NCI-H526 (cell line): Measurements from ENCODE around the gene MAT1A.

Source experiments
- DNase-seq, 2 experiments: peaks; one replicate each; lab custom pipeline; 2025; lab: John Stamatoyannopoulos, UW

The MAT1A gene

DNA sequence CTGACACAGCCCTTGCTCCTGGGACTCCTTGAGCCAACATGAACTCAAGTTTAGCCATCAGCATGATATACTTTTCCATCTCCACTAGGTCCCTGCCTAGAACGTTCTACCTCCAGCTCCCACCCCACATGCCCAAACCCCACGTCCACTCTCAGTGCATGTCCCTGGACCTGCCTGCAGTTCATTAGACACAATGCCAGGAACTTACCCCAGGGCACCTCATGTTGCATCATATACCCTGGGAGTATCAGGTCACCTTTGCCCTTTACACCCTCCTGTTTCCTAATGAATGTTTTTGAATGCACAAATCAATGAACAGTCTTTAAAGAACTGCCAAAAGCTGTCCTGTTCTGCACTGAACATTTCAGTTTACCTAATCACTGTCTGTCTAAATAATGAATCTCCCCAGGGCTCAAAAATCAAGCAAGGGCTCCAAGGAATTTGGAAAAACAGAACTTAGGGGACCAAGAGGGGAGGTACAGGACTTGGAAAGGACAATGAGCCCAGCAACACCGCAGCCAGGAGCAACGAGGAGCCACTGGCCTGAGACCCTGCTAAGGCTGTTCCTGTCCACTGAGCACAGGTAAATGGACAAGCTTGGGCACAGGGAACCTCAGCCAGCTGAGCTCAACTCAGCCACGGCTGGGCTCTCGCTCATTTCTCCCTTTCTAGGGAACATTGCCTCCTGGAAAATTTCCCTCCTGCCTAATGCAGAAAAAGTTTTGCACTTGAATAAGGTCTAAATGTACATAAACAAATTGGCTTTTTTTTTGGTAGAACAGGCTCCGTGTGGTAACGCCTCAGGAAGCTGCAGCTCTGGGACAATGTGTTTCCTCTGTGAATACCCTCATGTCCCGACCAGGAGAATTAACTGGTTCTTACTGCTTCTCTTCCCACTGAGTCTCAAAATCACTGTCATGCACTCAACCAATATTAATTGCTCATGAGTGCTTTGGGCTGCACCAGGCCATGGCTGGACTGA is 7.4 kb downstream of the MAT1A start:
- no peak for DNase-seq

DNA sequence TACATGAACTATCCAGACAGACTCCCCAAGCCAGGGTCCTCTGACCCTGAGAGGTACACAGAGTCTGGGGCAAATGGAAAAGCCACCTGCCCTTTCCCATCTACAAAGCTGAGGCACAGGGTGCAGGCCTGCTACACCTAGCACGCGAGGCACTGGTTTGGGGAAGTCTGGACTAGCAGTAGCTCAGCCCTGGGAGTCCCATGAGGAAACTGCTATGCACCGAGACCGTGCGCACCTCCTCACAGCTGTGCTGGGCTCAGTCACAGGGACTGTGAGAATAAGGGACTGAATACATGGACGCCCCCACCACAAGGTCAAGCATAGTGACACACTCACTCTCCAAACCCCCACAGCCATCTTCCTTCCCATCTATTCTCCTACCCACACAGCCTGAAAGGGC is 8.2 kb downstream of the MAT1A start:
- no peak for DNase-seq

DNA sequence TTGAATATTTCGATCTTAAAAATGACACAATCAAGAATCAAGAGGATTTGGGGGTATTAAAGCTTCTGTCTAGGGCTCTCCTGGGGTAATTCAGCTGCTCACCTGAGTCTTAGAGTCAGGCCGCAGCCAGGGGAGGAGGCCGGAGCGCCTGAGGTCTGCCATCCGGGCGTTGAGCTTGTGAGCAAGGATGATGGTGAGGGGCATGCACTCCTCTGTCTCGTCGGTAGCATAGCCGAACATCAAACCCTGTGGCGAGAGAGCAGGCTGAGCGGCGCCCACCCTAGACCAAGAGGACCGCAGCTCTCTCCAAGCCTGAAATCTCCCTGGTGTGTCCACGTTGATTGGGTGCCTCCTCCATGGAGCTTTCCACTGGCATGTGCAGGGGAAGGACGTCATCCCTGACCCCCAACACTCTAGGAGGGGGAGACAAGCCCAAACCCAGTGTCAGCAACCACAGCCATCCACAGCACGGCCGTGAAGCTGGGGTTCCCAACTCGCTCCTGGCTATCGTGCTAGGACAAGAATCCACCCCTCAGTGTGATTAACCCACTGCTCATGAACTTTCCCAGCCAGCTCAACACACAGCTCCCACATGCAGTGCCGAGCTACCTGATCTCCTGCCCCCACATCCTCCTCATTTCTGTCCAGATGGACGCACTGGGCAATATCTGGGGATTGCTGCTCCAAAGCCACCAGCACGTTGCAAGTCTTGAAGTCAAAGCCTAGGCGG is 9.2 kb downstream of the MAT1A start:
- DNase-seq = no peak

- no peak for DNase-seq
Observed at GRCh38 chr10:80279146-80279545, 10.3 kb downstream of the MAT1A start.

GRCh38 chr10:80278480-80278879 is 11.0 kb downstream of the MAT1A start:
- no peak for DNase-seq

DNA sequence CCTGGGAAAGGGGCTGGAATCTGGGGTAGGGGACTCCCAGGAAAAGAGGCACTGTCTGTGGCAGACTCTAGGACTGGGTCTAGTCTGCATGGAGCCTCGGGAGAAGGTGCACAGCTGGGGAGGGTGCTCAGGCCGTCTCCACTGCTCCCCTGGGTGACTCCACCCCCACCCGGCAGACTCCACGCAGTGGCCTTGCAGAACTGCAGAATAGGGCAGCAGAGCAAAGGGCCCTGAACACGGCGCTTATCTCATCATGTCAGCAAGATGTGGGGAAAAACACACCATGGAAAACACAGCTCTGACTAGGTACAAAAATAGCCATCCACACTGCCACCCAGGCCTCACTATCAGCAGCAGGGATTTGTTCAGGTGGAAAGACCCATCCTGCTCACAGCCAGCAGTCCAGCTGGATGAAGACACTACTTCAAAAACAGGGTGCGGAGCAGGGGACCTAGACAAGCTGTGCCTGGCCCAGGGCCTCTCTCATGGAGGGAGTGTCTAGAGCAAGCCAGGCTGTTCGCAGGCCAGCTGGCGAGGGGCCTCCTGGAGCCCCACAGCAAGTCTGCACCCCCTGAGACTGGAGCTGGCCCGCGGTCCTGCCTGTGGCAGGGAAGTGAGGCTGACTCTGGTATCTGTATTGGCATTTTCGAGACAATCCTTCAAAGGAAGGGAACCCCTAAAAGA is 11.7 kb downstream of the MAT1A start:
- no peak for DNase-seq

DNA sequence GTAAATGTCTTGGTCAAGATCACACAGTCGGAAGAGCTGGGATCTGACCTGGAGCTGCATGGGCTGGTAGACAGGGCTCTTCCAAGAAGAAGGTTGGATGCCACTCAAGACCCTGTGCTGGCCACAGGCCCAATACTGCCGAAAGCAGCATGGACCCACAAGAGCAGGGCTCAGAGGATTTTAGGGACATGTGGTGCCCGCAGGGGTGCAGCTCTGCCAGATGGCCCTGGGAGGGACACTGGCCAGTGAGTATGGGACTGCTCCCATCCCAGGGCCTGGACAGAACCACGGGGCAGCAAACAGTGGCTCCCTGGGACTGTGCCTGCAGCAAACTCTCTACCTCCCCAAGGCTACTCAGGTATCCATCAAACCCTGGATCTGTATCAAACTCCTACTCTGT is 12.4 kb downstream of the MAT1A start:
- DNase-seq = no peak

DNA sequence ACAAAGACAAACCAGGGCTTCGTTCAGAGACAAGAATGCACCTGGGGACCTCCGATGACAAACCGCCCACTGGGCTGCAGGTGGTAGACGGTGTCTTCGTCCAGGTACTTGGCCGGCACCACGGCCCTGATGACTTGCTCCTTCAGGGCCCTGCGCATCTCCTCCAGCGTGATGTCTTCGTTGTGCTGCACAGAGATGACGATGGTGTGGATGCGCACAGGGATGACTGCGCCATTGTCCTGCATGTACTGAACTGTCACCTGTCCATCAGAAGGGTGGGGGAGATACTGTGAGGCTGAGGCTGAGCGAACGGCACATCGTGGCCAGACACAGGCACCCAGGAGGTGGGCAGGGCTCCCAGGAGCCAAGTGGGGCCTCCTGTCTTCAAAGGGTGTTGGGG is 13.1 kb downstream of the MAT1A start:
- no peak for DNase-seq

DNA sequence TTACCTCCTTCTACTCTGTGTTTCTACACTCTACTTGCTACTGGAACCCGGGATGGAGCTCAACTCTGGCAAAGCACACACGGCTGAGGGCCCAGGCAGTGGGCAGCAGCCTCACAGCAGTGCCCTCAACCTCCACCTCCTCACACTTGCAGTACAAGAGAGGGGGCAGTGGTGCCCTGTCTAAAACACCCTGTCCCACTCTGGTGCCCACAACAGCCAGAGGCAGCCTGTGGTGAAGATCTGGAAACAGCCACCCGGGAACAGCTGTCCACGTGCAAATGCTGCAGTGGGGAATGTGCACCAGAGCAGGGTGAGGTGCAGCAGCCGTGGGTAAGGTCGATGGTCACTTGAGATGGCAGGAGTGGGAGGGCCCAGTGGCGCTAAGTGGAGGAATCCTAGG is 13.7 kb downstream of the MAT1A start:
- no peak for DNase-seq

DNA sequence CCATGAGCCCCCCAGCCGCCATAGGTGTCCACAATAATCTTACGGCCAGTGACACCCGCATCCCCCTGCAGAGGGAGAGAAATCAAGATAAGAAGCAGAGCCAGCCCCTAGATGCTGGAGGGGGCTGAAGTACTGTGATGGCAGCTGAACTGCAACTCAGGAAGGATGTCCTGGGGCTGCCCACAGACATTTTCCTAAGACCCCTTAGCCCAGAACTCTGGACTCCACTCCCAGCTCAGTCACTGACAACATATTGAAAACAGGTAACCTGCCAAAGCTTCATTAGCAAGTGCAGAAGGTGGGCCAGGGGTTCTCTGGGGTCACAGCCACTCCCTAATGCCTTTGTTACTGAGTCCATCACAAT is 14.3 kb downstream of the MAT1A start:
- DNase-seq = no peak

DNA sequence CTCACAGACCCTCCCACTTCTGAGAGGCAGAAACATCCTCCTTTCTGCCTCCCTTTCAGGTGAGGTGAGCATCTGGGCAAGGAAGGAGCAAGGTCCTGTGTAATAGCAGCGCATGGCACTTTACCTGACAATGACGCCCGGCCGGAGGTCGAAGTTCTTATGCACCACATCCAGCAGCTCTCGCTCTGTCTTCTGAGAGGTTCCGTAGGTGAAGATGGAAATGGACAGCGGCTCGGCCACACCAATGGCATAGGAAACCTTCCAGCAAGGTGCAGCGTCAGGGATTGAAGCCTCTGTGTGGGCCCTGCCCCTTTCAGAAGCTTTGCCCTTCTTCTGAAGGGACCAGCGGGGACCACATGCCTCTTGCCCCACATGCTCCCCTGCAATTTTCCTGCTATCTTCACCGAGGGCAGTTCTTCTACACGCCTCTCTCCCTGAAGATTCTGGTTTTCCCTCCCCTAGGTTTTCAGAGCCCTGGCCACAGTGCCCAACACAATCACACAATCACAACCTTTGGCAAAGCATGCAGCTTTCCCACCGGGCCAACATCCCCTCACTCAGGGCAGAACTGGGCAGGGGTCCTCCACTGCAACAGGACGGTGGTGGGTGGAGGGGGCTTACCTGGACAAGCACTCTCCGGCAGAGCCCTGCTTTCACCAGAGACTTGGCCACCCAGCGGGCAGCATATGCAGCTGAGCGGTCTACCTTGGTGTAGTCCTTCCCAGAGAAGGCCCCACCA is 14.9 kb downstream of the MAT1A start:
- no peak for DNase-seq

DNA sequence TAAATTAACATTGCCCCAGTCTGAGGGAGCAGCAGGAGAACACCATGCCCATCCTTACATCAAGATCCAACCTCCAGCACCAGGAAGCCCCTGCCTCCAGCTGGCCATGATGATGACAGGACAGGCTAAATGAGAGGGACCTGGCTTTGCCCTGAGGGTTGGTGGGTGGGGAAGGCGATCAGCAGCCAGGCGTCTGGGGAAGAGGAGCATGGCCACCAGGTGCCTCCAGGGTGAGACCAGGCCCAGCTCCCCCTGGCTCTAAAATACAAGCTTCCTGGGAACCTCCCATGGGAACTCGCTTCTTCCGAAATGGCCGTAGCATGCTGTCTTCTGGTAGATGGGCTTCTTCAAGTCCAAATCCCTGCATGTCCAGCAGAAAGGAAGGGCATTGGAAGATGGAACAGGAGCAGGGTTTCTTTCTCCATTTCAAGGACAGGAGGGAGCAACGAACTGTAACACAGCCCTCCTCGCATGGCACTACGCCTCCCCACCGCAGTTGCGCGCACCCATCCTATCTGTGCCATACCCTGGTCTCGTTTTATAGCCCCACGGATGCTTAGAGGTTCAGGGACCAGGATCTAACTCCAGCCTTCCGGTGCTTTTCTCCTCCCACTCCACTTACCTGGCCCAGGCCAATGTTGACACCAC is 15.8 kb downstream of the MAT1A start:
- DNase-seq = no peak

- DNase-seq = no peak
Observed at GRCh38 chr10:80272793-80273522, 16.5 kb downstream of the MAT1A start.

DNA sequence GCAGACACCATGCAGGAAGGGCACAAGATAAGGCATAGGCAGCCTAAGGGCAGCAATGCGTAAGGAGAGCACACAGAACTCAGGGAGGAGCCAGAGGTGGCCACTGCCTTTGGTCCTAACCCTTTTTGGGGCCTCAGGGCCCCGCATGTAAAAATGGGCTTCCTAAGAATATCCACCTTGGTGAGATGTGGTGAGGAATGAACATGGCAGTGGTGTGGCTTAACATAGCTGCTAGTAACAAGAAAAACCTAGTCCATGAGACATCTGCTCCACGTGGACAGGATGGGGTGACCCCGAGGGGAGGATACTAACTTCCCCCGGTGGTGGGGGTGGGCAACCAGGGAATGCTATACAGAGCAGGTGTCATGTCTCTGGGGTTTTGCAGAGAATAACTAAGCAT is 18.0 kb downstream of the MAT1A start:
- no peak for DNase-seq

DNA sequence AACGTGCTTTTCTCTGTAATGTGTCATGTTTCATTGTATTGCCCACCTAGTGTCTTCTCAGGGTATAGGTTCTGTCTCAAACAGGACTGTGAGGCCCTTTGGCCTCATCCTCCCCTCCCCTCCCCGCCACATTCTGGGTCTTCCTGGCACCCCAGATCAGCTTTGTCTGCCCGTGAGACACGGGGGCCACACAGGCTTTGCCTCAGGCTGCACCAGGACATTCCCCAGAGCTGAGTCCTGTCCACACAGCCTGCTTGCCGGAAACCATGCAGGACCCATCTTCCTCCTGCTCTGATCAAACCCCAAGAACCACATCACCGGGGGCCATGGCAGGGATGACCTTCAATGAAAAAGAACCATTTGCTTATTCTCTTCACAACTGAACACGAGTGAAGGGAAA is 18.6 kb downstream of the MAT1A start:
- DNase-seq = no peak

GRCh38 chr10:80268938-80269588 is 20.4 kb downstream of the MAT1A start:
- no peak for DNase-seq

DNA sequence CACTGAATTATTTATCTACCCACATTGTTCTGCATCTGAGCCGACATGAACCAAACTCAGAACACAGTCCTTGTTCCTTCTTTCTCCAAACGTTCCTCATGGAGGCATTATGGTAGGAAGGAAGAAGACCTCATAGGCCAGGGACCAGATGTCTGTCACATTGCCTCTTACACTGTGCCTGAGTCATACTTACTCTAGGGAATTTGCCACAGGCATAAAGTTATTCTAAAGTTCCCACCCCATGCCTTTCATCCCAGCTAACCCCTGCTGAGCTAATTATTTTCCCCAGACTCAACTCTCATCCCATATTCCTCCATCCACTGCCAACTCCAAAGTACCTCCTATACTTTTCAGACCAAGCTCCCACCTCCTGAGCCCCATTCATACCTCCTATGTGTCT is 21.2 kb downstream of the MAT1A start:
- no peak for DNase-seq

- DNase-seq = no peak
Observed at GRCh38 chr10:80266513-80266863, 23.0 kb downstream of the MAT1A start.

DNA sequence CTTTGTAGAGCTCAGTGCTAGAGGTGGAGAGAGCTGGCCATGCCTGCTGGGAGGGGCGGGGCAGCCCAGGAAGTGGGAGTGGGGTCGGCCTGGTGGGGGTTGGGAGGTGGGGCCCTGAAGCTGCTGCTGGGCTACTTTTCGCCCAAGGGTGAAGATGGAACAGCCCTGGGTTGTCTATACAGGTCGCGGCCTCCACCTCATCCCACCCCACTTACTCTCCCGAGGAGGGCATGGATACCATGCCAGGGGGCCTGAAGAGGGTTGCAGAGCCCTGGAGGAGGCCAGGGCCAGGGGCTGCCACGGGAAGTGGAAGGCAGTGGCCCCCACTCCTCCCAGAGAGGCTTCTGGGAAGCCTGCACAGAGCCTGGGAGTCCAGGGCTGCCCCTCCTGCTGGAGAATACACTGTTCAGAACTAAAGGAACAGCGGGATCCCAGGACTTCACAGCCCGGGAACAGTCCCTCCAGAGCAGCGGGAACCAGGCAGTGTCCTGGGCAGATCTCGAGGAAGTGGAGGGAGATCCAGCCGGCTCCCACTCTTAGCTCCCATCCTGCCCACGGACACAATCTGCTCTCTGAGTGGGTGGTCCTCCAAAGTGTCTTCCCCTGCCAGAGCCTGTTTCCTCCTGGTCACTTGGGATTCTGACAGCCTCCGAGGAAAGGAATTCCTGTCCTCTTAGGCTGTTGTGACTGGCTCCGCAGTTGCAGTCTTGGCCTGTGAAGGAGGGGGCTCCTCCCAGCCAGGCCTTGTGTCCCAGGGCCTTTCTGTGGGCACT is 23.5 kb downstream of the MAT1A start:
- no peak for DNase-seq
